Type B pancreatic cell (in vitro differentiated cells): ENCODE results near the gene KIF1C. TPM values are rescaled to one million over a fixed set of nuclear protein-coding genes. Genes with fewer than 3 reads are reported as not detected.
A peak's percentile ranks its signal among the peaks of the same experiment; 100 is the strongest.
"Not testable (repeated sequence)": the region's sequence is repeated elsewhere in the genome, so short reads cannot be mapped to it uniquely, and the experiment has no call there.

Experiments
- DNase-seq: peaks from one replicate; pipeline ENCODE4 v3.0.0; 2021; ENCODE audit warnings: mixed read lengths; ENCODE audit not compliant: unreplicated experiment; ENCODE audit errors: extremely low spot score
- H3K27ac Mint-ChIP-seq: 2 replicates; pipeline ENCODE4 v1.8.0; 2021; ENCODE audit warnings: mild to moderate bottlenecking, mixed read lengths
- H3K27me3 Mint-ChIP-seq: 2 replicates; pipeline ENCODE4 v1.8.0; 2021; ENCODE audit warnings: mixed read lengths
- H3K36me3 Mint-ChIP-seq: 2 replicates; pipeline ENCODE4 v1.8.0; 2021; ENCODE audit warnings: mixed read lengths
- H3K4me1 Mint-ChIP-seq: one replicate; pipeline ENCODE4 v1.8.0; 2021; ENCODE audit warnings: mixed read lengths; ENCODE audit not compliant: unreplicated experiment
- H3K4me3 Mint-ChIP-seq: 2 replicates; pipeline ENCODE4 v1.8.0; 2021; ENCODE audit warnings: mild to moderate bottlenecking, mixed read lengths
- H3K9me3 Mint-ChIP-seq: 2 replicates; pipeline ENCODE4 v1.8.0; 2021; ENCODE audit warnings: mixed read lengths
- CTCF ChIP-seq: fragments of 200-600 bp; sonication (generic); conservative IDR thresholded peaks from 2 replicates; pipeline ENCODE4 v1.5.0; 2021; ENCODE audit warnings: antibody characterized with exemption, mild to moderate bottlenecking
- total RNA-seq: library from RNA; stranded (reverse); gene quantifications from 2 replicates; pipeline ENCODE4 v1.2.1, GENCODE V29; 2021; ENCODE audit warnings: low replicate concordance

KIF1C gene
- total RNA-seq, 1 donor from 2014 or later: 102 TPM

- TF ChIP-seq CTCF: no peak
- Mint-ChIP-seq H3K4me1 (peaks cover under 1% of the 10 kb centered on the region), H3K9me3 (no peaks in the 10 kb centered on the region), H3K27me3 (peaks cover 4% of the 10 kb centered on the region), H3K4me3 (no peak overlapping the region), H3K36me3 (no peaks in the 10 kb centered on the region), H3K27ac (no peak overlapping the region)
- no peak for DNase-seq
Measured at GRCh38 chr17:5055543-5055942, 57.8 kb downstream of the KIF1C start.

DNA sequence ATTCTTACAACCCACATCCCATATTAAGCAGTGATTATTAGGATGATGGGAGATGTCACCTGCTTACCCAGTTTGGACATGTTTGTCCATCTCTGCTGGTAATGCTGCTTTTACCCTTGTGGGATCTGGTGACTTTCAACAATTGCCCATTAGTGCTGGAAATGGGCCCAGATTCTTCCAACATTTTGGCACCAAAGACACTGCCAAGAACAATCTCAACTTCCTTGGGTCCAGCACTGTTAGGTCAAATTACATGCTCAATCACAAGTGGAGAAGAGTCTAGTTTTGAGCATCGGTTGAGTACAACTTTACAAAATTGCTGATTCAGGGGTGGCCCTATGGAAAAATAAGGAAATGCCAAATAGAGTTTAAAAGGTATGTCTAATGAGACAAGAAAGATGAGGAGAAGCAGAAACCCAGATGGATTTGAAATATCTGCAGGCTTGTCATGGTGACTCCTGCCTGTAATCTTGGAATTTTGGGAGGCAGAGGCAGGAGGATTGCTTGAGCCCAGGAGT is 67.5 kb downstream of the KIF1C start:
- Mint-ChIP-seq H3K36me3 (no peaks in the 10 kb centered on the region), H3K27ac (no peak overlapping the region), H3K27me3 (peaks cover 5% of the 10 kb centered on the region), H3K4me3 (no peak overlapping the region), H3K4me1 (peaks cover 5% of the 10 kb centered on the region), H3K9me3 (no peaks in the 10 kb centered on the region)
- TF ChIP-seq CTCF: no peak
- DNase-seq: no peak

- H3K36me3 Mint-ChIP-seq: no peaks in the 10 kb centered on the region
- no peak overlapping the region for H3K27ac Mint-ChIP-seq
- no peak for DNase-seq
- no peak overlapping the region for H3K4me3 Mint-ChIP-seq
- H3K27me3 Mint-ChIP-seq: peaks cover 5% of the 10 kb centered on the region
- no peak for TF ChIP-seq CTCF
- no peaks in the 10 kb centered on the region for H3K4me1 Mint-ChIP-seq
- no peaks in the 10 kb centered on the region for H3K9me3 Mint-ChIP-seq
Measured at GRCh38 chr17:5068236-5068635, 70.5 kb downstream of the KIF1C start.

GRCh38 chr17:5069724-5070123 is 72.0 kb downstream of the KIF1C start:
- no peaks in the 10 kb centered on the region for H3K9me3 Mint-ChIP-seq
- no peak for DNase-seq
- H3K27ac Mint-ChIP-seq: no peak overlapping the region
- H3K4me3 Mint-ChIP-seq: no peak overlapping the region
- H3K27me3 Mint-ChIP-seq: peaks cover 5% of the 10 kb centered on the region
- no peaks in the 10 kb centered on the region for H3K36me3 Mint-ChIP-seq
- no peak for TF ChIP-seq CTCF
- H3K4me1 Mint-ChIP-seq: no peaks in the 10 kb centered on the region

GRCh38 chr17:5075472-5075871 is 77.7 kb downstream of the KIF1C start:
- H3K4me1 Mint-ChIP-seq, DNase-seq, H3K4me3 Mint-ChIP-seq, H3K36me3 Mint-ChIP-seq, H3K9me3 Mint-ChIP-seq, H3K27me3 Mint-ChIP-seq: not testable (repeated sequence)
- peak overlapping the region; percentile 33 for H3K27ac Mint-ChIP-seq

DNA sequence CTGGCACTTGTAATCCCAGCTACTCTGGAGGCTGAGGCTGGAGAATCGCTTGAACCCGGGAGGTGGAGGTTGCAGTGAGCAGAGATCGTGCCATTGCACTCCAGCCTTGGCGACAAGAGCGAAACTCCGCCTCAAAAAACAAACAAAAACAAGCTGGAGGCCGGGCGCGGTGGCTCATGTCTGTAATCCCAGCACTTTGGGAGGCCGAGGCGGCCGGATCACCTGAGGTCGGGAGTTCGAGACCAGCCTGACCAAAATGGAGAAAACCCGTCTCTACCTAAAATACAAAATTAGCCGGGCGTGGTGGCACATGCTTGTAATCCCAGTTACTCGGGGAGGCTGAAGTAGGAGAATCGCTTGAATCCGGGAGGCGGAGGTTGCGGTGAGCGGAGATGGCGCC is 79.5 kb downstream of the KIF1C start:
- H3K9me3 Mint-ChIP-seq, H3K27me3 Mint-ChIP-seq, H3K27ac Mint-ChIP-seq, H3K4me3 Mint-ChIP-seq, DNase-seq, H3K4me1 Mint-ChIP-seq, H3K36me3 Mint-ChIP-seq: not testable (repeated sequence)

DNA sequence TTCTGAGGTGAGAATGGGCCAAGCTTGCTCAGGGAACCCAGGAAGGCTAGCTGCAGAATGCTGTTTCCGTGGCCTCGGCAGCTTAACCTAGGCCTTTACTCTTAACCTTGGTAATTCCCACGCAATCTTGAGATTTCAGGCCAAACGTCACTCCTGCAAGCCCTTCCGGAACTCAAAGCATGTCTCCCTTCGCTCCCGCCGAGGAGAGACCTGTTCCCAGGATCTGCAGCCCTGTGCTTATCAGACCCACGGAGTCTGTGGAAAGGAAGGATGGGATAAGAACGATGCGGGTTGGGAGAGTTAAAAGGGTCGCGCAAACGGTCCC is 80.0 kb downstream of the KIF1C start:
- H3K27ac Mint-ChIP-seq: peak overlapping the region; percentile 10
- peaks cover 3% of the 10 kb centered on the region for H3K36me3 Mint-ChIP-seq
- peaks cover 4% of the 10 kb centered on the region for H3K27me3 Mint-ChIP-seq
- no peak for DNase-seq
- H3K4me1 Mint-ChIP-seq: no peaks in the 10 kb centered on the region
- no peak for TF ChIP-seq CTCF
- H3K9me3 Mint-ChIP-seq: no peaks in the 10 kb centered on the region
- peak overlapping the region; percentile 82 for H3K4me3 Mint-ChIP-seq
